GM12873 (cell line): ENCODE data around the gene IGFALS.

Experiments
- CTCF ChIP-seq: IDR thresholded peaks from 2 replicates; pipeline ENCODE4 v1.5.1; 2012; ENCODE audit warnings: low read depth, mild to moderate bottlenecking, moderate library complexity, low read length, control low read depth; ENCODE audit not compliant: insufficient read depth; ENCODE audit errors: missing control alignments

IGFALS gene

GRCh38 chr16:1791943-1792812, 1.3 kb downstream of the IGFALS start:
- no peak for TF ChIP-seq CTCF

GRCh38 chr16:1791256-1791942, 2.1 kb downstream of the IGFALS start:
- no peak for TF ChIP-seq CTCF

GRCh38 chr16:1790611-1791255, 2.8 kb downstream of the IGFALS start:
- TF ChIP-seq CTCF, result no peak

GRCh38 chr16:1790261-1790610, 3.3 kb downstream of the IGFALS start:
- TF ChIP-seq CTCF, result no peak

- TF ChIP-seq CTCF, result no peak
Observed at GRCh38 chr16:1789643-1790045, 3.9 kb downstream of the IGFALS start.

GRCh38 chr16:1788708-1789100, 4.8 kb downstream of the IGFALS start:
- TF ChIP-seq CTCF, result no peak

- no peak for TF ChIP-seq CTCF
Observed at GRCh38 chr16:1788095-1788707, 5.3 kb downstream of the IGFALS start.
